Measurements from ENCODE around the gene SLC22A2. TPM values are rescaled to one million over a fixed set of nuclear protein-coding genes. Genes with fewer than 3 reads are reported as not detected.
A peak's percentile ranks its signal among the peaks of the same experiment; 100 is the strongest.

The SLC22A2 gene
- polyA plus RNA-seq, 3 donors, result not detected

DNA sequence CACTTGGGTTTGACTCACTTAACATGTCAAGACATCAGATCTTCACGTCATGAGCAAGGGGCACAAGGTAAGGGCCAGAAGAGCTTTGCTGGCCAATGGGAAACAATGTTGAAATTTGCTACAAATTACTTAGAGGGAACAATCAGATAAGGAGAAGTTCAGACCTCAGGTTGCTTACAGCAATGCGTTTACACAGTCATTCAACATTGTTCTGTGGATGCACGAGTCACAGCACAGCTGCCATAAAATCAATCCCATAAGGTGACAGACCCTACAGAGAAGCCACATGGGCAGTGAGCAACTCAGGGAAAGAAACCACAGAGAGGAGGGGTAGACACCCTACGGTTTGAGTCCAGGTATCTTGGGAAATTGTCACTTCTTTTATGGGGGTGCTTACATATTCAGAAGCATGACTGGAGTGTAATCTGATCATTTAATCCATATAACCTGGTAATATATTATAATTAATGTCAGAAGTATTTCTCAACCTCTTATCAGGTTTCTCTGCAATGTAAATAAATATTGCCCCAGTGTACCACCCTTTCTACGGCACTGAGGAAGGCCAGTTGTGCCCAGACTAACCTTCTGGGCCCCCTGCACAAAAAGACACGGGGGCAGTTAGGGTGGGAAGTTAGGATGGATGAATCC lies 2.3 kb upstream of the SLC22A2 start:
- Mint-ChIP-seq H3K27me3 (ENCODE audit: low read depth in 3 of 3) (peaks cover 0 to 2% (median under 1%) of the 10 kb centered on the region in 3 donors), H3K9me3 (peaks cover 0 to 2% (median 0%) of the 10 kb centered on the region in 7 donors), H3K36me3 (no peaks in the 10 kb centered on the region), H3K27ac (peak overlapping the region in 1 of 7 donors; percentile 1), H3K4me1 (no peaks in the 10 kb centered on the region), H3K4me3 (no peak overlapping the region)
- no peaks in the 10 kb centered on the region for H3K36me3 ChIP-seq (replicated peaks in 1 of 2; ENCODE audit: control insufficient read depth in 1 of 2, insufficient read depth in 2 of 2, low read length in 2 of 2)
- no peaks in the 10 kb centered on the region for H3K79me2 ChIP-seq (ENCODE audit: insufficient read depth, low read length)
- DNase-seq, result no peak
- H3K4me2 ChIP-seq (replicated peaks; ENCODE audit: extremely low read depth, low read length, poor library complexity, severe bottlenecking), result no peak overlapping the region
- no peaks in the 10 kb centered on the region for H4K20me1 ChIP-seq (ENCODE audit: insufficient read depth, low read length)
- no peak overlapping the region for H2AFZ ChIP-seq (ENCODE audit: insufficient read depth, low read depth, low read length, poor library complexity, severe bottlenecking)
- no peak overlapping the region for H3K27ac ChIP-seq (ENCODE audit: low read depth in 1 of 2, low read length in 2 of 2)
- no peak overlapping the region for H3K9ac ChIP-seq (ENCODE audit: insufficient read depth, low read length, poor library complexity, severe bottlenecking)
- no peaks in the 10 kb centered on the region for H3K9me3 ChIP-seq (replicated peaks in 1 of 2; ENCODE audit: control insufficient read depth in 1 of 2, insufficient read depth in 1 of 2, low read length in 2 of 2)
- 80% methylated on average over 2 of the region's 6 CpGs for WGBS (ENCODE audit: insufficient coverage)
- H3K27me3 ChIP-seq (ENCODE audit: control insufficient read depth in 2 of 2, insufficient read depth in 2 of 2, low read length in 2 of 2), result no peaks in the 10 kb centered on the region
- no peaks in the 10 kb centered on the region for H3K4me1 ChIP-seq (ENCODE audit: control insufficient read depth in 1 of 2, insufficient read depth in 2 of 2, low read length in 2 of 2)
- no peak overlapping the region for H3K4me3 ChIP-seq (replicated peaks in 1 of 3; ENCODE audit: low read depth in 2 of 3, low read length in 3 of 3)
- TF ChIP-seq, protein P1, sequence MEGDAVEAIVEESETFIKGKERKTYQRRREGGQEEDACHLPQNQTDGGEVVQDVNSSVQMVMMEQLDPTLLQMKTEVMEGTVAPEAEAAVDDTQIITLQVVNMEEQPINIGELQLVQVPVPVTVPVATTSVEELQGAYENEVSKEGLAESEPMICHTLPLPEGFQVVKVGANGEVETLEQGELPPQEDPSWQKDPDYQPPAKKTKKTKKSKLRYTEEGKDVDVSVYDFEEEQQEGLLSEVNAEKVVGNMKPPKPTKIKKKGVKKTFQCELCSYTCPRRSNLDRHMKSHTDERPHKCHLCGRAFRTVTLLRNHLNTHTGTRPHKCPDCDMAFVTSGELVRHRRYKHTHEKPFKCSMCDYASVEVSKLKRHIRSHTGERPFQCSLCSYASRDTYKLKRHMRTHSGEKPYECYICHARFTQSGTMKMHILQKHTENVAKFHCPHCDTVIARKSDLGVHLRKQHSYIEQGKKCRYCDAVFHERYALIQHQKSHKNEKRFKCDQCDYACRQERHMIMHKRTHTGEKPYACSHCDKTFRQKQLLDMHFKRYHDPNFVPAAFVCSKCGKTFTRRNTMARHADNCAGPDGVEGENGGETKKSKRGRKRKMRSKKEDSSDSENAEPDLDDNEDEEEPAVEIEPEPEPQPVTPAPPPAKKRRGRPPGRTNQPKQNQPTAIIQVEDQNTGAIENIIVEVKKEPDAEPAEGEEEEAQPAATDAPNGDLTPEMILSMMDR (IDR thresholded peaks at IDR 0.05), result no peak
- intact Hi-C loops (cut with micrococcal nuclease), result no loop called here

DNA sequence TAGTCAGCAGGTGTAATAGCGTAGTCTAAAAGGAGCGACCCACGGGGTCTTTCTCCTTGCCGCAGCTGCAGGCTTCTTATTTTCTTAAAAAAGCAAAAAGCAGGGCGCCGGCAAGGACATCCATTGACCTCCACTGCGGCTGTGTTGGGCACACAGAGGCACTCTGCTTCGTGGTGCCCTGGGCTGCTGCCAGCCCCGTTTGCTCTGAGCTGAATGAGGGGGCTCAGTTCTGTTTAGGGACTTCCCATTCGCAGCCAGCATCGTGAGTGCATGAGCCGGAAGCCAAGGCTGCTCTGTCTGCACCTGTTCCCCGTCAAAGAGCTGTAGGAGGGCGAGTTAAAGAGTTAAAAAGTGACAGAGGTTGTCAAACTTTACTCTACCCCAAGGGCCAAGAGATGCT lies 1.7 kb upstream of the SLC22A2 start:
- H3K27ac ChIP-seq (ENCODE audit: low read depth in 1 of 2, low read length in 2 of 2), result no peak overlapping the region
- WGBS (ENCODE audit: insufficient coverage), result 81% methylated on average over 11 of the region's 14 CpGs
- peak overlapping the region in 2 of 7 donors; percentile 1 to 51 for H3K27ac Mint-ChIP-seq
- peaks cover 0 to 2% (median 0%) of the 10 kb centered on the region in 7 donors for H3K9me3 Mint-ChIP-seq
- no peak overlapping the region for H2AFZ ChIP-seq (ENCODE audit: insufficient read depth, low read depth, low read length, poor library complexity, severe bottlenecking)
- no peak overlapping the region for H3K4me3 Mint-ChIP-seq
- H4K20me1 ChIP-seq (ENCODE audit: insufficient read depth, low read length), result no peaks in the 10 kb centered on the region
- TF ChIP-seq, protein P1 (IDR thresholded peaks at IDR 0.05), result no peak
- H3K9me3 ChIP-seq (replicated peaks in 1 of 2; ENCODE audit: control insufficient read depth in 1 of 2, insufficient read depth in 1 of 2, low read length in 2 of 2), result no peaks in the 10 kb centered on the region
- H3K36me3 ChIP-seq (replicated peaks in 1 of 2; ENCODE audit: control insufficient read depth in 1 of 2, insufficient read depth in 2 of 2, low read length in 2 of 2), result no peaks in the 10 kb centered on the region
- intact Hi-C loops (cut with micrococcal nuclease), result no loop called here
- H3K4me3 ChIP-seq (replicated peaks in 1 of 3; ENCODE audit: low read depth in 2 of 3, low read length in 3 of 3), result no peak overlapping the region
- no peaks in the 10 kb centered on the region for H3K27me3 ChIP-seq (ENCODE audit: control insufficient read depth in 2 of 2, insufficient read depth in 2 of 2, low read length in 2 of 2)
- no peaks in the 10 kb centered on the region for H3K4me1 ChIP-seq (ENCODE audit: control insufficient read depth in 1 of 2, insufficient read depth in 2 of 2, low read length in 2 of 2)
- no peaks in the 10 kb centered on the region for H3K4me1 Mint-ChIP-seq
- H3K36me3 Mint-ChIP-seq, result no peaks in the 10 kb centered on the region
- no peak overlapping the region for H3K9ac ChIP-seq (ENCODE audit: insufficient read depth, low read length, poor library complexity, severe bottlenecking)
- peaks cover 0 to 2% (median 0%) of the 10 kb centered on the region in 3 donors for H3K27me3 Mint-ChIP-seq (ENCODE audit: low read depth in 3 of 3)
- no peak for DNase-seq
- H3K4me2 ChIP-seq (replicated peaks; ENCODE audit: extremely low read depth, low read length, poor library complexity, severe bottlenecking), result no peak overlapping the region
- no peaks in the 10 kb centered on the region for H3K79me2 ChIP-seq (ENCODE audit: insufficient read depth, low read length)
